ENCODE measurements around the gene STAG1. TPM values are rescaled to one million over a fixed set of nuclear protein-coding genes. Genes with fewer than 3 reads are reported as not detected.

Gene STAG1
- polyA plus RNA-seq, 2 of the 4 experiments (the other 2 are of a cell fraction), result 12.8 to 19.2 TPM

- POLR2A ChIA-PET, result interaction anchor here (1.0 to 2.6 kb wide), 13 partner anchors 12 to 678 kb away, joined by 3 to 38 read pairs (median 8); partner anchors contain the start of genes MSL2, NCK1 and SLC35G2
- FAIRE-seq (no peak), ATAC-seq (no peak)
These were observed 1.3 kb upstream of the STAG1 start for GRCh38 chr3:136753326-136753939.

More at GRCh38 chr3:136753326-136753939, 1.3 kb upstream of the STAG1 start:
- TF ChIP-seq MAX (IDR thresholded peaks at IDR 0.05), result no peak
- no peak for TF ChIP-seq CHD2 (IDR thresholded peaks at IDR 0.05; ENCODE audit: low read length, partially characterized antibody)
- no peak for TF ChIP-seq PBX3 (IDR thresholded peaks at IDR 0.05)
- TF ChIP-seq ZC3H11A (IDR thresholded peaks at IDR 0.05), result no peak
- no peak for TF ChIP-seq MAFK (IDR thresholded peaks at IDR 0.05; ENCODE audit: partially characterized antibody)
- no peak for TF ChIP-seq ATOH8 (CRISPR knock-in tag; IDR thresholded peaks at IDR 0.05; ENCODE audit: low read depth)
- no peak for TF ChIP-seq SREBF2 (IDR thresholded peaks at IDR 0.05)
- TF ChIP-seq NPAS2 (CRISPR knock-in tag; IDR thresholded peaks at IDR 0.05; ENCODE audit: borderline replicate concordance), result no peak
- TF ChIP-seq HDAC2 (IDR thresholded peaks at IDR 0.05), result no peak
- TF ChIP-seq GATA3 (IDR thresholded peaks at IDR 0.05; ENCODE audit: borderline replicate concordance), result no peak
- no peak for TF ChIP-seq RFX5 (IDR thresholded peaks at IDR 0.05)
- TF ChIP-seq JUN (IDR thresholded peaks at IDR 0.05), result no peak
- TF ChIP-seq FOSB (CRISPR knock-in tag; IDR thresholded peaks at IDR 0.05), result no peak
- no peak for TF ChIP-seq BCL3 (IDR thresholded peaks at IDR 0.05)
- TF ChIP-seq POLR2AphosphoS2 (conservative IDR thresholded peaks at IDR 0.05; ENCODE audit: low read length), result no peak
- no peak for TF ChIP-seq ELK1 (IDR thresholded peaks at IDR 0.05; ENCODE audit: low read depth, low read length)
- TF ChIP-seq ESRRA (IDR thresholded peaks at IDR 0.05; ENCODE audit: borderline replicate concordance, low read length), result no peak
- TF ChIP-seq USF2 (IDR thresholded peaks at IDR 0.05), result no peak
- TF ChIP-seq TP53 (CRISPR knock-in tag; IDR thresholded peaks at IDR 0.05), result no peak
- no peaks in the 10 kb centered on the region for H3K9me3 ChIP-seq
- CTCF ChIA-PET, result interaction anchor here (0.6 to 2.6 kb wide), 12 partner anchors 11 to 683 kb away, joined by 3 to 45 read pairs (median 5); partner anchors contain the start of gene NCK1
- no peak for DNase-seq (ENCODE audit: low read depth in 1 of 2, low spot score in 1 of 2)
- peaks cover 21% of the 10 kb centered on the region for H3K4me1 ChIP-seq
- peak overlapping the region; percentile 57 for H3K4me3 ChIP-seq
- H3K4me2 ChIP-seq, result peak overlapping the region; percentile 79
- peak overlapping the region; percentile 93 for H3K27ac ChIP-seq
- 23% methylated on average over 11 of the region's 11 CpGs for WGBS (ENCODE audit: missing lambda C conversion rate)
